ENCODE measurements around the gene CTDP1.
A peak's percentile ranks its signal among the peaks of the same experiment; 100 is the strongest.
"Not testable (repeated sequence)": the region's sequence is repeated elsewhere in the genome, so short reads cannot be mapped to it uniquely, and the experiment has no call there.

CTDP1 gene

DNA sequence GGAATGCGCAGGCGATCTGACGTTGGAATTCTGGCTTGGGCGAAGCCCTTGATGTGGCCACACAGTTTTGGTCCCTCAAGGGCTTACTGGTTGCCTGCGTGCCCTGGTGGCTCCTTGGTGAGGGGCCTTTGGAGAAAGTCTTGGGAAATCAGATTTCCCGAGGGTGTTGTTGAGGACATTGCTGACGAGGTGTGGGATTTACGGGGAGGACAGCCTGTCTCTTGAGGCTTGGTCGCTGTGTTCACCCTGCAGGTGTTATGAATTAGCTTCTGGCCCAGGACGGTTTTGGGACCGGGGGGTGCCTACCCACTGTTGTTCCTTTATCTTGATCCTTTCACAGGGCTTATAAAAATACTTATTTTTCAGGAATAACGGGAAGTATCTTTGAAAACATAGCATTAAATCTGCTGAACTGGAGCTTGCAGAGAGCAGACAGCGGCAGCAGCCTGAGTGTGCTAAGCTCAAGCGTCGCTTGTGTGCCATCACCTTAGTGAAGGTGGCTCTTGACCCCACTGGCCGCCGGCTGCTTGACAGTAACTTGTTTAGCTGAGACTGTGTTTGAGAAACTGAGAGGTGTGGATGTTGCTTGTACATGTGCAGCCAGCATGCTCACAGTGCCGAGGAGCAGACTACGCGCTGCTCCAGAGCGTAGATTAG is 4.2 kb downstream of the CTDP1 start:
- H3K36me3 Mint-ChIP-seq: peaks cover 5% of the 10 kb centered on the region
- H3K4me1 Mint-ChIP-seq: peaks cover 25% of the 10 kb centered on the region
- ATAC-seq (ENCODE audit: low read depth): no peak
- no peak for DNase-seq (ENCODE audit: low spot score in 2 of 2)
- H3K4me3 Mint-ChIP-seq: no peak overlapping the region
- no peaks in the 10 kb centered on the region for H3K9me3 Mint-ChIP-seq
- peak overlapping the region; percentile 36 for H3K27ac Mint-ChIP-seq
- no peaks in the 10 kb centered on the region for H3K27me3 Mint-ChIP-seq

- Mint-ChIP-seq H3K4me3 (no peak overlapping the region), H3K4me1 (peaks cover 24% of the 10 kb centered on the region), H3K27me3 (no peaks in the 10 kb centered on the region), H3K36me3 (peaks cover 5% of the 10 kb centered on the region), H3K27ac (no peak overlapping the region), H3K9me3 (no peaks in the 10 kb centered on the region)
- ATAC-seq (ENCODE audit: low read depth) (no peak), DNase-seq (ENCODE audit: low spot score in 2 of 2) (no peak)
These were observed 4.7 kb downstream of the CTDP1 start for GRCh38 chr18:79684283-79684631.

DNA sequence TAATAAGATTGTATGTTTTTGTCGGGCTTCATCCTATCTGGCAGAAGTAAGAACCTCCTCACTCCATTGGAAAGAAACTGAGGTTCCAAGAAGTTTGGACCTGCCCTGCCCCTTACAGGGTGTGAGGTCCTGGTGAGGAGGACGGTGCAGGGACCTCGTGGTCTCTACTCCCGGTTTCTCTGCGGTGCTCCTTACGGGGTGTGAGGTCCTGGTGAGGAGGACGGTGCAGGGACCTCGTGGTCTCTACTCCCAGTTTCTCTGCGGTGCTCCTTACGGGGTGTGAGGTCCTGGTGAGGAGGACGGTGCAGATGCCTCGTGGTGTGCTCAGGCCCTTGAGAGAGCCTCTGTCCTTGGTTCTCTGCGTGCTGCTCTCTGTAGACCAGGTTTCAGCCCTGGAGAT is 5.2 kb downstream of the CTDP1 start:
- Mint-ChIP-seq H3K4me3 (no peak overlapping the region), H3K27ac (no peak overlapping the region), H3K36me3 (peaks cover 5% of the 10 kb centered on the region), H3K9me3 (no peaks in the 10 kb centered on the region), H3K4me1 (peaks cover 25% of the 10 kb centered on the region), H3K27me3 (no peaks in the 10 kb centered on the region)
- DNase-seq (ENCODE audit: low spot score in 2 of 2) (no peak), ATAC-seq (ENCODE audit: low read depth) (no peak)

- DNase-seq (ENCODE audit: low spot score in 2 of 2) (no peak), ATAC-seq (ENCODE audit: low read depth) (no peak)
- H3K27ac Mint-ChIP-seq: no peak overlapping the region
- no peak overlapping the region for H3K4me3 Mint-ChIP-seq
- H3K36me3 Mint-ChIP-seq: peaks cover 5% of the 10 kb centered on the region
- H3K9me3 Mint-ChIP-seq: no peaks in the 10 kb centered on the region
- H3K4me1 Mint-ChIP-seq: peaks cover 29% of the 10 kb centered on the region
- no peaks in the 10 kb centered on the region for H3K27me3 Mint-ChIP-seq
These were observed 5.7 kb downstream of the CTDP1 start for GRCh38 chr18:79685281-79685680.

DNA sequence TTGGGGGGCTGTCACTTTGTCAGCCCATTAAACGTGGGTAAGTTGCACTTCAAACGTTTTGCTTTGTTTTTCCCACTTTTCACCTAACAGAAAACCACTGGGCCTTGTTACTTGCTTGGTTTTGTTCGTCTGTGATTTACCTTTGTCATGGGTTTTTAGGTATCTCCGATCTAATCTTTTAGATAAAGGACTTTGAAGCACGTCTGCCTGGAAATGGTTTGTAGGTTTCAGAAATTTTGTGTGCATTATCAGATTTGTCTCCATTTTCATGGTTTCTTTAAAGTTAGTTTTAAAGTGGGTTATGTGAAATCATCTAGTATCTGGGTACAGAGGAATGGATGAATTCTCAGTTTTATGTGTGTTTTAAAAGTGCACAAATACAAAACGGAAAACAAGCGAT is 6.4 kb downstream of the CTDP1 start:
- DNase-seq (ENCODE audit: low spot score in 2 of 2) (no peak), ATAC-seq (ENCODE audit: low read depth) (no peak)
- Mint-ChIP-seq H3K4me3 (no peak overlapping the region), H3K4me1 (peaks cover 28% of the 10 kb centered on the region), H3K36me3 (peaks cover 5% of the 10 kb centered on the region), H3K27me3 (no peaks in the 10 kb centered on the region), H3K9me3 (no peaks in the 10 kb centered on the region), H3K27ac (no peak overlapping the region)

GRCh38 chr18:79687806-79688205 is 8.2 kb downstream of the CTDP1 start:
- Mint-ChIP-seq H3K36me3 (peaks cover 8% of the 10 kb centered on the region), H3K9me3 (no peaks in the 10 kb centered on the region), H3K4me3 (no peak overlapping the region), H3K27ac (no peak overlapping the region), H3K27me3 (no peaks in the 10 kb centered on the region), H3K4me1 (peaks cover 27% of the 10 kb centered on the region)
- ATAC-seq (ENCODE audit: low read depth) (no peak), DNase-seq (ENCODE audit: low spot score in 2 of 2) (no peak)

DNA sequence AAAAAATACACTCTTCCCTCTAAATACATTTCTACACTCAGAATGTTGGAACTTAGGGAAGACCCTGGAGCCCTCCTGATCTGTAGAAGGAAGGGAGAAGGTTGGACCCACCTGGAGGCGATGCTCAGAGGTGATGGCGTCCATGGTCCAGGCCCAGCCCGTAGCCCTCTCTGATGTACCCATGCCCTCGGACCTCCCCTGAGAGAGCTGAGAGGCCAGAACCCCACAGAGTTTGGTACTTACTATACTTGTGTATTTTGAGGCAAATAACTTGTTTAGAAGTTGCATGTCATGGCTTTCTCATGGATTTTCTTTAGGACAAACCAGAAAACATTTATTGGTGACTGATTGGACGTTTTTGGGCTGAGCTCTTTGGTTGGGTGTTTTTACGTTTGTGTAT is 10.5 kb downstream of the CTDP1 start:
- DNase-seq (ENCODE audit: low spot score in 2 of 2) (no peak), ATAC-seq (ENCODE audit: low read depth) (no peak)
- Mint-ChIP-seq H3K27me3 (no peaks in the 10 kb centered on the region), H3K36me3 (peaks cover 8% of the 10 kb centered on the region), H3K9me3 (no peaks in the 10 kb centered on the region), H3K4me3 (no peak overlapping the region), H3K4me1 (peaks cover 25% of the 10 kb centered on the region), H3K27ac (no peak overlapping the region)

- Mint-ChIP-seq H3K4me3 (no peak overlapping the region), H3K27me3 (no peaks in the 10 kb centered on the region), H3K27ac (no peak overlapping the region), H3K36me3 (peaks cover 10% of the 10 kb centered on the region), H3K9me3 (no peaks in the 10 kb centered on the region), H3K4me1 (peaks cover 25% of the 10 kb centered on the region)
- ATAC-seq (ENCODE audit: low read depth) (no peak), DNase-seq (ENCODE audit: low spot score in 2 of 2) (no peak)
These were observed 11.2 kb downstream of the CTDP1 start for GRCh38 chr18:79690586-79691482.

DNA sequence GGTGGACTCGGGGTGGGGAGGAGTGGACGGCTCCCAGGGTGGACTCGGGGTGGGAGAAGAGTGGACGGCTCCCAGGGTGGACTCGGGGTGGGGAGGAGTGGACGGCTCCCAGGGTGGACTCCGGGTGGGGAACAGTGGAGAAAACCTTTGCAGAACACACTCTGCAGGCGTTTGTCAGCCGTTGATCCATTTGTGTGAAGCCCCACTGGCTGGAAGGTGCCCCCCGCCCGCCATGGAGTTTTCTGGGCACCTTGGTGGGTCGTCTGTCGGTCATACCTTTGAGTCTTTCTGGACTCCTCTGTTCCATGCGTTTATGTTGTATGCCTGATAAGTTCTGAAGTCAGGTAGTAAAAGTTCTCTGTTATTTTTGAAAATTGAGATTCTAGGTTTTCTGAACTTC is 12.5 kb downstream of the CTDP1 start:
- Mint-ChIP-seq H3K4me3 (no peak overlapping the region), H3K36me3 (peaks cover 12% of the 10 kb centered on the region), H3K4me1 (peaks cover 20% of the 10 kb centered on the region), H3K9me3 (no peaks in the 10 kb centered on the region), H3K27ac (no peak overlapping the region), H3K27me3 (no peaks in the 10 kb centered on the region)
- ATAC-seq (ENCODE audit: low read depth) (no peak), DNase-seq (ENCODE audit: low spot score in 2 of 2) (no peak)

GRCh38 chr18:79692886-79693285 is 13.3 kb downstream of the CTDP1 start:
- H3K9me3 Mint-ChIP-seq: no peaks in the 10 kb centered on the region
- no peak for ATAC-seq (ENCODE audit: low read depth)
- peaks cover 20% of the 10 kb centered on the region for H3K4me1 Mint-ChIP-seq
- H3K27ac Mint-ChIP-seq: no peak overlapping the region
- H3K4me3 Mint-ChIP-seq: no peak overlapping the region
- H3K27me3 Mint-ChIP-seq: no peaks in the 10 kb centered on the region
- DNase-seq (ENCODE audit: low spot score in 2 of 2): no peak
- peaks cover 13% of the 10 kb centered on the region for H3K36me3 Mint-ChIP-seq

- no peak overlapping the region for H3K4me3 Mint-ChIP-seq
- H3K27me3 Mint-ChIP-seq: no peaks in the 10 kb centered on the region
- no peak overlapping the region for H3K27ac Mint-ChIP-seq
- H3K4me1 Mint-ChIP-seq: peaks cover 20% of the 10 kb centered on the region
- no peak for ATAC-seq (ENCODE audit: low read depth)
- DNase-seq (ENCODE audit: low spot score in 2 of 2): no peak
- H3K36me3 Mint-ChIP-seq: peaks cover 16% of the 10 kb centered on the region
- no peaks in the 10 kb centered on the region for H3K9me3 Mint-ChIP-seq
These were observed 14.1 kb downstream of the CTDP1 start for GRCh38 chr18:79693561-79694205.

- not testable (repeated sequence) for H3K4me3 Mint-ChIP-seq; H3K27ac Mint-ChIP-seq; ATAC-seq (ENCODE audit: low read depth); H3K27me3 Mint-ChIP-seq; DNase-seq (ENCODE audit: low spot score in 2 of 2); H3K9me3 Mint-ChIP-seq
- peaks cover 18% of the 10 kb centered on the region for H3K36me3 Mint-ChIP-seq
- H3K4me1 Mint-ChIP-seq: peaks cover 20% of the 10 kb centered on the region
These were observed 14.7 kb downstream of the CTDP1 start for GRCh38 chr18:79694206-79694894.

GRCh38 chr18:79694895-79695213 is 15.3 kb downstream of the CTDP1 start:
- Mint-ChIP-seq H3K9me3 (no peaks in the 10 kb centered on the region), H3K4me3 (no peak overlapping the region), H3K4me1 (peaks cover 19% of the 10 kb centered on the region), H3K27ac (no peak overlapping the region), H3K27me3 (no peaks in the 10 kb centered on the region), H3K36me3 (peaks cover 20% of the 10 kb centered on the region)
- DNase-seq (ENCODE audit: low spot score in 2 of 2): no peak
- no peak for ATAC-seq (ENCODE audit: low read depth)

- ATAC-seq (ENCODE audit: low read depth): no peak
- H3K4me1 Mint-ChIP-seq: peaks cover 15% of the 10 kb centered on the region
- DNase-seq (ENCODE audit: low spot score in 2 of 2): no peak
- H3K36me3 Mint-ChIP-seq: peaks cover 24% of the 10 kb centered on the region
- H3K9me3 Mint-ChIP-seq: no peaks in the 10 kb centered on the region
- H3K27ac Mint-ChIP-seq: no peak overlapping the region
- H3K27me3 Mint-ChIP-seq: no peaks in the 10 kb centered on the region
- no peak overlapping the region for H3K4me3 Mint-ChIP-seq
These were observed 15.7 kb downstream of the CTDP1 start for GRCh38 chr18:79695269-79695668.
